Midbrain (tissue), 1 donor: ENCODE results near the gene DTNBP1.
"Not testable (repeated sequence)": the region's sequence is repeated elsewhere in the genome, so short reads cannot be mapped to it uniquely, and the experiment has no call there.

Experiments
- DNase-seq: peaks from one replicate; lab custom pipeline; 2025; lab: John Stamatoyannopoulos, UW

Gene DTNBP1

GRCh38 chr6:15668918-15669317 is 6.1 kb upstream of the DTNBP1 start:
- DNase-seq, result no peak

DNA sequence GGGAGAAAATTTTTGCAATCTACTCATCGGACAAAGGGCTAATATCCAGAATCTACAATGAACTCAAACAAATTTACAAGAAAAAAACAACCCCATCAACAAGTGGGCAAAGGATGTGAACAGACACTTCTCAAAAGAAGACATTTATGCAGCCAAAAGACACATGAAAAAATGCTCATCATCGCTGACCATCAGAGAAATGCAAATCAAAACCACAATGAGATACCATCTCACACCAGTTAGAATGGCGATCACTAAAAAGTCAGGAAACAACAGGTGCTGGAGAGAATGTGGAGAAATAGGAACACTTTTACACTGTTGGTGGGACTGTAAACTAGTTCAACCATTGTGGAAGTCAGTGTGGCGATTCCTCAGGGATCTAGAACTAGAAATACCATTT is 4.1 kb upstream of the DTNBP1 start:
- DNase-seq, result not testable (repeated sequence)

- no peak for DNase-seq
Measured at GRCh38 chr6:15665237-15665636, 2.4 kb upstream of the DTNBP1 start.

- DNase-seq, result no peak
Measured at GRCh38 chr6:15663130-15663871, 473 bp upstream of the DTNBP1 start.

- no peak for DNase-seq
Measured at GRCh38 chr6:15661853-15662325, 939 bp downstream of the DTNBP1 start.

- DNase-seq, result no peak
Measured at GRCh38 chr6:15659181-15659580, 3.6 kb downstream of the DTNBP1 start.

- DNase-seq, result no peak
Measured at GRCh38 chr6:15658181-15658744, 4.6 kb downstream of the DTNBP1 start.

GRCh38 chr6:15657290-15657689 is 5.5 kb downstream of the DTNBP1 start:
- no peak for DNase-seq

DNA sequence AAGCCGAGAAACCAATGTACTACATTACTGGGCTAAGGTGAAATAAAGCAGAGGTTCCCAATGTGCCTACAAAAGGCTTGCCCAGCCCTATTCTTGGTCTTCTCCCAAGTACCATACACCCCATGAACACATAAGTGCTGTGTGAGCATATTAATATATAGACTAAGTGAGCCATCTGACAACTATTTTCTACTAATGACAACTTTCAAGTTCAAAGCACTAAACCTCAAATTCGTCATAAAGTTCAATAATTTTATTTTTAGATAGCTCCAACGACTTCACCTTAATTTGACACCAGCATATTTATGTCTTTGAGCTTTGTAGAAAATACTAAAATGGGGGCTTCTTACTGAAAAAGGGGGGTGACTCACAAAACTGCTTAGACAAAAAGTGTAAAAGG is 6.7 kb downstream of the DTNBP1 start:
- no peak for DNase-seq

- no peak for DNase-seq
Measured at GRCh38 chr6:15654250-15654649, 8.6 kb downstream of the DTNBP1 start.

- no peak for DNase-seq
Measured at GRCh38 chr6:15653581-15653980, 9.2 kb downstream of the DTNBP1 start.

- not testable (repeated sequence) for DNase-seq
Measured at GRCh38 chr6:15650004-15650559, 12.7 kb downstream of the DTNBP1 start.

GRCh38 chr6:15644904-15645303 is 17.9 kb downstream of the DTNBP1 start:
- no peak for DNase-seq

DNA sequence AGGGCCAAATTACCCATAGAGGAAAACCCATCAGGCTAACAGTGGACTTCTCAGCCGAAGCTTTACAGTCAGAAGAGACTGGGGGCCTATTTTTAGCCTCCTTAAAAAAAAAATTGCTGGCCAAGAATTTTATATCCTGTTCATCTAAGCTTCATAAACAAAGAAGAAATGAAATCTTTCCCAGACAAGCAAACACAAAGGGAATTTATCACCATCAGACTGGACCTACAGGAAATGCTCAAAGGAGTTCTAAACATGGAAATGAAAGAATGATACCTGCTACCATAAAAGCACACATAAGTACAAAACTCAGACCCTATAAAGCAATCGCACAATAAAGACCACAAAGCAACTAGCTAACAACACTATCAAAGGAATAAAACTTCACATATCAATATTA is 19.3 kb downstream of the DTNBP1 start:
- DNase-seq, result no peak

GRCh38 chr6:15642276-15642675 is 20.6 kb downstream of the DTNBP1 start:
- no peak for DNase-seq

DNA sequence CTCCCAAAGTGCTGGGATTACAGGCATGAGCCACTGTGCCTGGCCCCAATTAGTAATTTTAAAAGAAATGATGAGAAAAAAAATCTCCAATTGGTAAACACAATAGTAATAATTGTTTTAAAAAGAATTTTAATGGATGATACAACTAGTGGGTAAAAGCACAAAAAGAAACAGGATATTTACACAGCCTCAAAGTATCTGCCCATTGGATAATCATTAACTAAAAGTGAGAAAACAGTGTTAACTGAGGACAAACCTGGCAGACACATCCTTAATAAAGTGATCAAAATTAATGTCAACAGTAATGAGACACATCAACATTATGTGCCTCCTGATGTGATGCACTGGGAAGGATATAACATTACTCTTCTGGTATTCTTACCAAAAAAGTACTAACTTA is 24.5 kb downstream of the DTNBP1 start:
- DNase-seq, result no peak

- no peak for DNase-seq
Measured at GRCh38 chr6:15631432-15631831, 31.4 kb downstream of the DTNBP1 start.

DNA sequence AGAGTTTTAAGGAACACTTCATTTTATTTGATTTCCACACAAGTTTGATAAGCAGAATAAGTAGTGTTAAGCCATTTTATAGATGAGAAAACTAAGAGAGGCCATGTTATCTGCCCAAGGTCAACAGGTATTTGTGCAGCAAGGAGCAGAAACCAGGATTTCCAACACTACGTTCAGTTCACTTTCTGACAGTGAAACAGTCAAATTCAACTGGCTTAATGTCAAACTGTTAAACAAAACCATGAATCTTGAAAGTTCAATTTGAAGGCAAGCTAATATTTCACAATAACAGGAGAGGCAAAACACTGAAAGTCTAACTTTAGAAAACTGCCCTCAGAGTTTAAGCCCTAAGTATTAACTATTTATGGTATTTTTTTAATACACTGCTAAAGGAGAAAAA is 32.6 kb downstream of the DTNBP1 start:
- DNase-seq, result no peak

DNA sequence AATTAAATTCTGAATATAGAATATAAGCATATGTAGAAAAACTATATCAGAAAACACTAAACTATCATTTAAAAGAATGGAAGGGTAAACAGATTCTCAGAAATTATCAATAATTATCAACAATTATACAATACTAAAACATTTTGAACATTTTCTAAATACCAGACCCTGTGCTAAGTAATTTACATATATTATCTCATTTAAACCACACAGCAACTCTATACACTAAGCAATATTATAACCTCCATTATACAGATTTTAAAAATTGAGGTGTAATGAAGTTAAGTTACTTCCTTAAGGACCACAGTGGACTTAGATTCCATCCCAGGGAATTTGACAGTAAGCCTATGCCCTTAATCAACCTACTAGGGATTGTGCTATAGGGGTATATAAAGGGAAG is 33.3 kb downstream of the DTNBP1 start:
- no peak for DNase-seq

DNA sequence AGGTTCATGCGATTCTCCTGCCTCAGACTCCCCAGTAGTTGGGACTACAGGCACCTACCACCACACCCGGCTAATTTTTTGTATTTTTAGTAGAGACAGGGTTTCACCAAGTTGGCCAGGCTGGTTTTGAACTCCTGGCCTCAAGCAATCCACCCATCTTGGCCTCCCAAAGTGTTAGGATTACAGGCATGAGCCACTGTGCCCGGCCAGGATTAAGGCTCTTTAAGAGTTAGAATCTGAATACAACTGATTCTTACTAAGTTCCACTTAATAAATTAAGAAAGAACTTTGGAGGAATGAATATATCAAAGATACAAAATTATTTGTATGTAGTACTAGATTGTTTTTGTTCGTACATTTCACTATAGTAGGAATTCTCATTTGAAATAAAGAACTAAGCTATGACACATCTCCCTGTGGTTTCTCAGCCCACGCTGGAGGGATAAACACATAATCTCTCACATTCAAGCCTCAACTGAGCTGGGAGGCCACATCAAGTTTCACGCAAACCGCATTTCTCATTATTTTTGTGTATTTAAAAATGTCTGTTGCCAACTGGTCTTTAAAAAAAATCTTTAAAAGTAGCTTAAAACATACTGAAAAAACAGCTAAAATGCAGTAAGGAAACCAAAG is 34.2 kb downstream of the DTNBP1 start:
- DNase-seq, result no peak

GRCh38 chr6:15627821-15628220 is 35.0 kb downstream of the DTNBP1 start:
- no peak for DNase-seq

DNA sequence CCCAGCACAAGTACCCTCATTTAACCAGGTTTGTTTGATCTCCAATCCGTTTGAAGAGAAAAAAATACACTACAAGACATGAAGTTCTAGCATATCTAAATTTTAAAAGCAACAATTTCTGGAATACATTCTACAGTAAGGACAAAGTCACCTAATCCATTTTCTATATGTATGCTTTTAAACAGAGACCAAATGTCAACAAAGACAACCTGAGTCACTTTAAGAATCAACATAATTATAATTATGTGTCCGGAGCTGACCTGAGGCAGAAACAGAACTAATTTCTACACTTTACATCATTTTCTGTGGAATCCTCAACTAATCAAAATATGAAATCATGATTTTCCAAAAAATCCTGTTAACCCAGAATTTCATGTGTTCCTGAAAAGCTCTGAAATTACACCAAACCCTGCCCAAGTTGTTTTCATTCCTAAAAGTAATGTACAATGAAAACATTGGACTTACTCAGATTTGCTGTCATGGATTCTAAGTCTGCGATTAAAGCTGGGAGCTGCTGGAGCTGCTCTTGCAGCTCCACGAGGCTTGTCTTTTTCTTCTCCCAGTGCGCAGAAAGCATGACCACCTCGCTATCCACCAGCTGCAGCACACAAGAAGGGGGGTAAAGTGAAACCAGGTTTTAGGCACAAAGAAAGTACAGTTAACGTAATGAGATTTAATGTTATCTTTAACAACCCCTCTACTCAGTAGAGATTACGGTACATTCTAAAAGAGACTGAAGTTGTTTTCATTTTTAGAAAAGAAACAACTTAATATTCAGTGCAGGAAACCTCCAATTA is 35.8 kb downstream of the DTNBP1 start:
- no peak for DNase-seq
